Measurements from ENCODE around the gene ZNF649. TPM values are rescaled to one million over a fixed set of nuclear protein-coding genes. Genes with fewer than 3 reads are reported as not detected.

Gene ZNF649
- total RNA-seq, 2 experiments from 2014 or later, result 8.6 to 10.7 TPM

DNA sequence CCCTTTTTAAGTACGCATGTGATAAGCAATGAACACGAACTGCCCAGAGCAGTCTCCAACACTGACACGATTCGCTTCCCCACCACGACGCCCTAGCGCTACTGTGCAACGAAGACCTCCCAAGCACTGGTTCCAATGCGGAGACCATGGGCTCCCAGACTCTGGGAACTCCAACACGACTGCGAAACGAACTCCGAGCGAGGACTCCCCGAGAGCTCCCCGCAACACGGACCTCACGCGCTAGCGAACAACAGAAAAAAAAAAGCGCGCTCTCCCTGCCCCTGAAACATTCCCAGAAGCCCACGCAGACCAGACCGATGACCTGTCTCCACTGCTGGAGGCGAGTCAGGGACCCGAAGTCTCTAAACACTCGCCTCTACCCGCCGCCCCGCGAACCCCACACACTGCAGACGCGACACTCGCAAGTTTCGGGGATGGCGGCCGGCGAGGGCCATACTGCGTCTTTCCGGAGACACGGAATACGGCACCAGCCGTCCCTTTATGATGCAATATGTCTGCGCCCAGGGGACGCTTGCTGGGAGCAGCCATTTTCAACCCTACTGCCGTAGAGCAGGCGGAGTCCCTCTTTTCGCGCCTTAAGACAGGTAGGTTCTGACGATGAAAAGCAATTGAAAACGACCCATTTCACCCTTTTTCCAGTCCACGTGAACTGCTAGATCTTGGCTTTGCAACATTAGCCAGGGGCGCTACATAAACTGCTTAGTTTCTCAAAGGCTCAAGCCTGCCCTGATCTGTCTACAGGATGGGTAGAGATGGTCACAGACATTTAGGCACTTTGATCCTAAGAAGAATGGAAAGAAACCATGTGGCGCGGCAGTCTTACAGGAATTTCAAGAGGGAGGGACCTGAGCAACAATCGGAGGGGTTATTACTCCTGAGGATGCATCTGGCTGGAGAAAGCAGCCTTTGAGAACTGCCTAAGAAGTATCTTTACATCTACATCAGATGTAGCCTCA is 17.0 kb downstream of the ZNF649 start, which contains the start of gene ZNF577:
TSS of gene ZNF577 (minus strand) at position 430 of the 977 bp plus-strand sequence. CDS start 7,569 bp downstream, outside the sequence.
- ChIA-PET POLR2A (no interaction called here), CTCF (no interaction called here)
- Mint-ChIP-seq H3K4me1 (ENCODE audit: low read depth) (peaks cover 3% of the 10 kb centered on the region), H3K27me3 (no peaks in the 10 kb centered on the region), H3K36me3 (ENCODE audit: low read depth) (peaks cover 90% of the 10 kb centered on the region), H3K27ac (peak within 1 kb of the TSS; percentile 90), H3K4me3 (peak within 1 kb of the TSS; percentile 86), H3K9me3 (peaks cover 73% of the 10 kb centered on the region)
- intact Hi-C loops (cut with micrococcal nuclease), result no loop called here
- ATAC-seq, result peak; percentile 94
- DNase-seq, result peak; percentile 84
- TF ChIP-seq, protein P1, sequence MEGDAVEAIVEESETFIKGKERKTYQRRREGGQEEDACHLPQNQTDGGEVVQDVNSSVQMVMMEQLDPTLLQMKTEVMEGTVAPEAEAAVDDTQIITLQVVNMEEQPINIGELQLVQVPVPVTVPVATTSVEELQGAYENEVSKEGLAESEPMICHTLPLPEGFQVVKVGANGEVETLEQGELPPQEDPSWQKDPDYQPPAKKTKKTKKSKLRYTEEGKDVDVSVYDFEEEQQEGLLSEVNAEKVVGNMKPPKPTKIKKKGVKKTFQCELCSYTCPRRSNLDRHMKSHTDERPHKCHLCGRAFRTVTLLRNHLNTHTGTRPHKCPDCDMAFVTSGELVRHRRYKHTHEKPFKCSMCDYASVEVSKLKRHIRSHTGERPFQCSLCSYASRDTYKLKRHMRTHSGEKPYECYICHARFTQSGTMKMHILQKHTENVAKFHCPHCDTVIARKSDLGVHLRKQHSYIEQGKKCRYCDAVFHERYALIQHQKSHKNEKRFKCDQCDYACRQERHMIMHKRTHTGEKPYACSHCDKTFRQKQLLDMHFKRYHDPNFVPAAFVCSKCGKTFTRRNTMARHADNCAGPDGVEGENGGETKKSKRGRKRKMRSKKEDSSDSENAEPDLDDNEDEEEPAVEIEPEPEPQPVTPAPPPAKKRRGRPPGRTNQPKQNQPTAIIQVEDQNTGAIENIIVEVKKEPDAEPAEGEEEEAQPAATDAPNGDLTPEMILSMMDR (IDR thresholded peaks at IDR 0.05), result no peak

DNA sequence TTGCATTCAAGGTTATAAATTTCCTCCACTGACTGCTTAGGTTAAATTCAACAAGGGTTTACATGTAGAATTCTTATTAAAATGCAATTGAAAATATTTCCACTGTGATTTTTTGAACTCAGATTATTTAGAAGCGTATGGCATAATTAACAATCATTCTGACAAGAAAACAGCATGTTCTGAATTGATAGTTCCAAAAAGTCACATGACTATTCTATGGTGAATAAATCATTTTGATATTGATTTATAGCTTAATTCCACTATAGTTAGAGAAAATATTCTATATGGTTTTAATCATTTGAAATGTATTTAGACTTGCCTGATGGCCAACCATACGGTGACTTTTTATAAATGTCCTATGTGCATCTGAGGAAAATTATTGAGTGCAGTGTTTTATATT is 20.1 kb downstream of the ZNF649 start:
- peaks cover 89% of the 10 kb centered on the region for H3K36me3 Mint-ChIP-seq (ENCODE audit: low read depth)
- no peak for ATAC-seq
- H3K4me1 Mint-ChIP-seq (ENCODE audit: low read depth), result peaks cover 3% of the 10 kb centered on the region
- peaks cover 70% of the 10 kb centered on the region for H3K9me3 Mint-ChIP-seq
- CTCF ChIA-PET, result no interaction called here
- TF ChIP-seq, protein P1 (IDR thresholded peaks at IDR 0.05), result no peak
- no peaks in the 10 kb centered on the region for H3K27me3 Mint-ChIP-seq
- intact Hi-C loops (cut with micrococcal nuclease), result no loop called here
- POLR2A ChIA-PET, result no interaction called here
- no peak for DNase-seq
- H3K4me3 Mint-ChIP-seq, result no peak overlapping the region
- H3K27ac Mint-ChIP-seq, result no peak overlapping the region

GRCh38 chr19:51882518-51882917 is 22.3 kb downstream of the ZNF649 start:
- DNase-seq, result no peak
- ATAC-seq, result no peak
- H3K4me3 Mint-ChIP-seq, result no peak overlapping the region
- TF ChIP-seq, protein P1 (IDR thresholded peaks at IDR 0.05), result no peak
- H3K4me1 Mint-ChIP-seq (ENCODE audit: low read depth), result peaks cover 1% of the 10 kb centered on the region
- intact Hi-C loops (cut with micrococcal nuclease), result no loop called here
- H3K27ac Mint-ChIP-seq, result no peak overlapping the region
- peaks cover 62% of the 10 kb centered on the region for H3K9me3 Mint-ChIP-seq
- ChIA-PET CTCF (no interaction called here), POLR2A (no interaction called here)
- H3K27me3 Mint-ChIP-seq, result no peaks in the 10 kb centered on the region
- peaks cover 89% of the 10 kb centered on the region for H3K36me3 Mint-ChIP-seq (ENCODE audit: low read depth)

DNA sequence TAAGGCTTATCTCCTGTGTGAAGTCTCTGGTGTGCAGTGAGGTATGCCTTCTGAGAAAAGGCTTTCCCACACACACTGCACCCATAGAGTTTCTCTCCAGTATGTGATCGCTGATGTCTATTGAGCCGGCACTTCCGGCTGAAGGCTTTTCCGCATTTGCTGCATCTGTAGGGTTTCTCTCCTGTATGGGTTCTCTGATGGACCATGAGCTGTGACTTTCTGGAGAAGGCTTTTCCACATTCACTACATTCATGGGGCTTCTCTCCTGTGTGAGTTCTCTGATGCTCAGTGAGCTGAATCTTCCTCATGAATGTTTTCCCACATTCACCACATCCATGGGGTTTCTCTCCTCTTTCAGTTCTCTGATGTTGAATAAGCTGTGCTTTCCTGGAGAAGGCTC is 31.7 kb downstream of the ZNF649 start:
- H3K36me3 Mint-ChIP-seq (ENCODE audit: low read depth), result peaks cover 84% of the 10 kb centered on the region
- ATAC-seq (no peak), DNase-seq (no peak)
- peaks cover 85% of the 10 kb centered on the region for H3K9me3 Mint-ChIP-seq
- no peak overlapping the region for H3K27ac Mint-ChIP-seq
- intact Hi-C loops (cut with micrococcal nuclease), result no loop called here
- H3K4me1 Mint-ChIP-seq (ENCODE audit: low read depth), result no peaks in the 10 kb centered on the region
- CTCF ChIA-PET, result no interaction called here
- H3K27me3 Mint-ChIP-seq, result no peaks in the 10 kb centered on the region
- POLR2A ChIA-PET, result interaction anchor here (0.6 kb wide), 1 partner anchor 1502 kb away, joined by 3 read pairs; no protein-coding TSS in a partner anchor
- H3K4me3 Mint-ChIP-seq, result no peak overlapping the region
- TF ChIP-seq, protein P1 (IDR thresholded peaks at IDR 0.05), result no peak
